DMS153 treated with DMSO at 0.1 percent for 48 hours (cell line): ENCODE results near the gene RNASE12.
"Not testable (repeated sequence)": the region's sequence is repeated elsewhere in the genome, so short reads cannot be mapped to it uniquely, and the experiment has no call there.

Experiments used
- DNase-seq: peaks from one replicate; lab custom pipeline; 2025; ENCODE audit not compliant: unreplicated experiment; lab: John Stamatoyannopoulos, UW

RNASE12 gene

GRCh38 chr14:20583142-20583541 is 8.0 kb downstream of the RNASE12 start:
- DNase-seq, result no peak

GRCh38 chr14:20580242-20580641 is 10.9 kb downstream of the RNASE12 start:
- no peak for DNase-seq

GRCh38 chr14:20578784-20579502 is 12.2 kb downstream of the RNASE12 start:
- no peak for DNase-seq

- no peak for DNase-seq
These were observed 12.9 kb downstream of the RNASE12 start for GRCh38 chr14:20578325-20578724.

GRCh38 chr14:20572382-20572990 is 18.7 kb downstream of the RNASE12 start:
- not testable (repeated sequence) for DNase-seq

- not testable (repeated sequence) for DNase-seq
These were observed 20.5 kb downstream of the RNASE12 start for GRCh38 chr14:20570720-20571119.

- DNase-seq, result not testable (repeated sequence)
These were observed 21.3 kb downstream of the RNASE12 start for GRCh38 chr14:20569865-20570264.

GRCh38 chr14:20569066-20569465 is 22.1 kb downstream of the RNASE12 start:
- no peak for DNase-seq

- DNase-seq, result no peak
These were observed 22.8 kb downstream of the RNASE12 start for GRCh38 chr14:20568393-20568792.

GRCh38 chr14:20567199-20567598 is 24.0 kb downstream of the RNASE12 start:
- DNase-seq, result not testable (repeated sequence)

- no peak for DNase-seq
These were observed 26.6 kb downstream of the RNASE12 start for GRCh38 chr14:20564501-20564997.

- no peak for DNase-seq
These were observed 27.2 kb downstream of the RNASE12 start for GRCh38 chr14:20563971-20564370.

- DNase-seq, result no peak
These were observed 30.2 kb downstream of the RNASE12 start, which contains the start of gene RNASE9 for GRCh38 chr14:20560961-20561360. Gene RNASE9, minus strand, starts transcription at chr14:20561047.

GRCh38 chr14:20559461-20559904 is 31.7 kb downstream of the RNASE12 start:
- DNase-seq, result no peak

GRCh38 chr14:20557212-20557542 is 34.0 kb downstream of the RNASE12 start:
- DNase-seq, result no peak

GRCh38 chr14:20556500-20557211 is 34.5 kb downstream of the RNASE12 start:
- no peak for DNase-seq

- DNase-seq, result no peak
These were observed 35.3 kb downstream of the RNASE12 start for GRCh38 chr14:20555845-20556244.

GRCh38 chr14:20553024-20553423 is 38.2 kb downstream of the RNASE12 start:
- DNase-seq, result no peak

- no peak for DNase-seq
These were observed 39.6 kb downstream of the RNASE12 start for GRCh38 chr14:20551606-20552005.

GRCh38 chr14:20550926-20551325 is 40.2 kb downstream of the RNASE12 start:
- DNase-seq, result no peak

GRCh38 chr14:20548414-20549158 is 42.6 kb downstream of the RNASE12 start:
- no peak for DNase-seq
